ENCODE measurements around the gene PNMA6F. TPM values are rescaled to one million over a fixed set of nuclear protein-coding genes. Genes with fewer than 3 reads are reported as not detected.

Gene PNMA6F
- total and polyA plus RNA-seq, 7 experiments from 2014 or later, result not detected

- ATAC-seq, result no peak
- H3K36me3 Mint-ChIP-seq, result no peaks in the 10 kb centered on the region
- POLR2A ChIA-PET, result no interaction called here
Observed at GRCh38 chrX:153317306-153317705, 4.3 kb downstream of the PNMA6F start.

DNA sequence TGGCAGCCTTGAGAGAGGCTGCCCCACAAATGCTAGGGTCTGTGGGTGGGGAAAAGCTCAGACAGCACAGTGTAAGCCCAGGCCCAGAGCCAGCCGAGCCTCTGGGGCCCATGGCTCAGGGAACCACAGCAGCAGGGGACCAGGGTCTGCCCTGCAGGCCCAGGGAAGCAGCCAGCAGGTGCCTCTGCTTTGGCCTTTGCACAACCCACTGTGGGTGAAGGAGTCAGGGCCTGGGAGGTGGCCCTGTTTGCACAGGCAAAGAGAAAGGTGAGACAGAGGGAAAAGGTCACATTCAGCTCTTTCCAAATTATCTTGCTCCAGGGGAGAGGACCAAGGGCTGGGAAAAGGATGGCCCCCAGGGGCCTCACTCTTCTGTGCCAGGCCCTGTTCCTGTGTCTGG is 8.7 kb downstream of the PNMA6F start:
- no peaks in the 10 kb centered on the region for H3K9me3 ChIP-seq (ENCODE audit: control insufficient read depth in 2 of 3, low read length in 3 of 3)
- no peaks in the 10 kb centered on the region for H3K9me3 Mint-ChIP-seq
- H3K36me3 Mint-ChIP-seq, result no peaks in the 10 kb centered on the region
- H3K4me1 Mint-ChIP-seq, result no peaks in the 10 kb centered on the region
- H3K27ac ChIP-seq (ENCODE audit: low read depth, low read length), result no peak overlapping the region
- ATAC-seq, result no peak
- no peaks in the 10 kb centered on the region for H3K27me3 ChIP-seq (ENCODE audit: control insufficient read depth in 2 of 2, insufficient read depth in 2 of 2, low read length in 2 of 2)
- H3K27me3 Mint-ChIP-seq, result peaks cover 0 to 2% (median 0%) of the 10 kb centered on the region in 5 donors
- CTCF ChIA-PET, result no interaction called here
- H3K4me1 ChIP-seq (ENCODE audit: control insufficient read depth in 2 of 2, insufficient read depth in 2 of 2, low read length in 2 of 2), result no peaks in the 10 kb centered on the region
- POLR2A ChIA-PET, result no interaction called here
- H3K4me3 Mint-ChIP-seq, result no peak overlapping the region
- H3K27ac Mint-ChIP-seq, result no peak overlapping the region
- DNase-seq, result no peak
- intact Hi-C loops (cut with micrococcal nuclease), result no loop called here
- no peaks in the 10 kb centered on the region for H3K36me3 ChIP-seq (ENCODE audit: control insufficient read depth in 2 of 3, insufficient read depth in 3 of 3, low read length in 3 of 3)
- H3K4me3 ChIP-seq (ENCODE audit: low read length), result no peak overlapping the region

More at GRCh38 chrX:153317306-153317705, 4.3 kb downstream of the PNMA6F start:
- intact Hi-C loops (cut with micrococcal nuclease), result loop anchor here in 1 of 2 donors (5.0 kb wide), 1 partner anchor 255 kb away; no protein-coding TSS in a partner anchor
- Histone ChIP-seq H3K4me3 (ENCODE audit: low read length) (no peak overlapping the region), H3K9me3 (ENCODE audit: control insufficient read depth in 2 of 3, low read length in 3 of 3) (no peaks in the 10 kb centered on the region), H3K27ac (ENCODE audit: low read depth, low read length) (no peak overlapping the region), H3K36me3 (ENCODE audit: control insufficient read depth in 2 of 3, insufficient read depth in 3 of 3, low read length in 3 of 3) (no peaks in the 10 kb centered on the region), H3K4me1 (ENCODE audit: control insufficient read depth in 2 of 2, insufficient read depth in 2 of 2, low read length in 2 of 2) (no peaks in the 10 kb centered on the region), H3K27me3 (ENCODE audit: control insufficient read depth in 2 of 2, insufficient read depth in 2 of 2, low read length in 2 of 2) (no peaks in the 10 kb centered on the region)
- Mint-ChIP-seq H3K27ac (no peak overlapping the region), H3K27me3 (peaks cover 0 to 16% (median 0%) of the 10 kb centered on the region in 5 donors), H3K4me3 (no peak overlapping the region), H3K4me1 (no peaks in the 10 kb centered on the region), H3K9me3 (no peaks in the 10 kb centered on the region)
- DNase-seq, result no peak
- CTCF ChIA-PET, result no interaction called here

DNA sequence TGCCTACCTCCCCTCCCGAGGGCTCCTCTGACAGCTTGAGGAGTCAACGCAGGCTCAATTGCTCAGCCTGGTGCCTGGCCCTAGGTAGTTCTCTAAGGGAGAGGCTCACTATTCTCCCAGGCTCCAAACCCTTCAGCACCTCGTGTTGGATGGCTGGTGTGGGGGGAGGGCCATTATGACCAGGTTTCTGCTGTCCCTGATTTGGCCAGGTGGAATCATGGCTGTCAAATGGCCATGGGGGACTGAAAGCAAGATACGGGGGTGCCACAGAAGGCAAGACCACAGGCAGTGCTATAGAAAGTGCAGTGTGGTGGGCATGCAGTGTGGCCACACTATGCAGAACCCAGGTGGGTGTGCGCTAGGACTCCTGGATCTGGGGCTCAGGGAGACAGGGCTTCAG is 9.5 kb downstream of the PNMA6F start:
- no peak overlapping the region for H3K4me3 ChIP-seq (ENCODE audit: low read length)

DNA sequence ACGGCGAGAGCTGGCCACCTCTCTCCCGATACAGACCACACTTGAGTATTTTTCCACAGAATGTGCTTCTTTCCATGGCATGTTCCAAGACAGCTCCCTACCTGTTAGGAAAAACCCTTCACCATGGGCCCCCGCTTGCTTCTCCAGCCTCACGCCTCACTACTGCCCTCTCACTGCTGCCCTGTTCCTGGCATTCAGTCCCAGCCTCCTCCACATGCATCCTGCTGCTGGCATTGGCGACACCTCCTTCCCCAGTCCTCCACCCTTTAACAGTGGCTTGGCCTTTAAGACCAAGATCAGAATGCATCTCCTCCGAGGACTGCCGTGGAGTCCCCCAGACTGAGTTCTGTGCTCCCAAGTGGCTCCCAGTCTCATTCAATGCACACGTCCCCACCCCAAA is 10.7 kb downstream of the PNMA6F start:
- POLR2A ChIA-PET, result no interaction called here
- H3K27me3 Mint-ChIP-seq, result peaks cover 0 to 5% (median 0%) of the 10 kb centered on the region in 5 donors

More for the DNA sequence above, 9.5 kb downstream of the PNMA6F start:
- H3K36me3 ChIP-seq (ENCODE audit: control insufficient read depth in 2 of 3, insufficient read depth in 3 of 3, low read length in 3 of 3), result no peaks in the 10 kb centered on the region
- Mint-ChIP-seq H3K4me1 (no peaks in the 10 kb centered on the region), H3K27ac (no peak overlapping the region), H3K4me3 (no peak overlapping the region), H3K36me3 (no peaks in the 10 kb centered on the region), H3K27me3 (peaks cover 0 to 2% (median 0%) of the 10 kb centered on the region in 5 donors), H3K9me3 (no peaks in the 10 kb centered on the region)
- no peaks in the 10 kb centered on the region for H3K4me1 ChIP-seq (ENCODE audit: control insufficient read depth in 2 of 2, insufficient read depth in 2 of 2, low read length in 2 of 2)
- intact Hi-C loops (cut with micrococcal nuclease), result no loop called here
- no peak for DNase-seq
- no peak overlapping the region for H3K27ac ChIP-seq (ENCODE audit: low read depth, low read length)
- ATAC-seq, result no peak
- ChIA-PET POLR2A (no interaction called here), CTCF (no interaction called here)
- no peaks in the 10 kb centered on the region for H3K27me3 ChIP-seq (ENCODE audit: control insufficient read depth in 2 of 2, insufficient read depth in 2 of 2, low read length in 2 of 2)
- H3K9me3 ChIP-seq (ENCODE audit: control insufficient read depth in 2 of 3, low read length in 3 of 3), result no peaks in the 10 kb centered on the region

GRCh38 chrX:153307276-153308178 is 14.0 kb downstream of the PNMA6F start:
- H3K9me3 Mint-ChIP-seq, result no peaks in the 10 kb centered on the region
- H3K27me3 Mint-ChIP-seq, result peaks cover 0 to 28% (median 13%) of the 10 kb centered on the region in 5 donors
- no peaks in the 10 kb centered on the region for H3K27me3 ChIP-seq (ENCODE audit: control insufficient read depth in 2 of 2, insufficient read depth in 2 of 2, low read length in 2 of 2)
- ChIA-PET POLR2A (no interaction called here), CTCF (no interaction called here)
- no peak overlapping the region for H3K4me3 Mint-ChIP-seq
- H3K4me3 ChIP-seq (ENCODE audit: low read length), result no peak overlapping the region
- intact Hi-C loops (cut with micrococcal nuclease), result no loop called here
- H3K36me3 ChIP-seq (ENCODE audit: control insufficient read depth in 2 of 3, insufficient read depth in 3 of 3, low read length in 3 of 3), result no peaks in the 10 kb centered on the region
- DNase-seq (no peak), ATAC-seq (no peak)
- peaks cover 0 to 6% (median 4%) of the 10 kb centered on the region in 7 donors for H3K4me1 Mint-ChIP-seq
- no peaks in the 10 kb centered on the region for H3K9me3 ChIP-seq (ENCODE audit: control insufficient read depth in 2 of 3, low read length in 3 of 3)
- H3K4me1 ChIP-seq (ENCODE audit: control insufficient read depth in 2 of 2, insufficient read depth in 2 of 2, low read length in 2 of 2), result no peaks in the 10 kb centered on the region
- no peak overlapping the region for H3K27ac ChIP-seq (ENCODE audit: low read depth, low read length)
- no peak overlapping the region for H3K27ac Mint-ChIP-seq
- peaks cover 0 to 3% (median 0%) of the 10 kb centered on the region in 5 donors for H3K36me3 Mint-ChIP-seq

More for the DNA sequence above, 10.7 kb downstream of the PNMA6F start:
- Histone ChIP-seq H3K36me3 (ENCODE audit: control insufficient read depth in 2 of 3, insufficient read depth in 3 of 3, low read length in 3 of 3) (no peaks in the 10 kb centered on the region), H3K4me1 (ENCODE audit: control insufficient read depth in 2 of 2, insufficient read depth in 2 of 2, low read length in 2 of 2) (no peaks in the 10 kb centered on the region), H3K9me3 (ENCODE audit: control insufficient read depth in 2 of 3, low read length in 3 of 3) (no peaks in the 10 kb centered on the region), H3K27ac (ENCODE audit: low read depth, low read length) (no peak overlapping the region), H3K4me3 (ENCODE audit: low read length) (no peak overlapping the region), H3K27me3 (ENCODE audit: control insufficient read depth in 2 of 2, insufficient read depth in 2 of 2, low read length in 2 of 2) (no peaks in the 10 kb centered on the region)
- DNase-seq (no peak), ATAC-seq (no peak)
- no peaks in the 10 kb centered on the region for H3K36me3 Mint-ChIP-seq
- no peaks in the 10 kb centered on the region for H3K4me1 Mint-ChIP-seq
- CTCF ChIA-PET, result no interaction called here
- H3K27ac Mint-ChIP-seq, result no peak overlapping the region
- H3K4me3 Mint-ChIP-seq, result no peak overlapping the region
- intact Hi-C loops (cut with micrococcal nuclease), result no loop called here
- H3K9me3 Mint-ChIP-seq, result no peaks in the 10 kb centered on the region

DNA sequence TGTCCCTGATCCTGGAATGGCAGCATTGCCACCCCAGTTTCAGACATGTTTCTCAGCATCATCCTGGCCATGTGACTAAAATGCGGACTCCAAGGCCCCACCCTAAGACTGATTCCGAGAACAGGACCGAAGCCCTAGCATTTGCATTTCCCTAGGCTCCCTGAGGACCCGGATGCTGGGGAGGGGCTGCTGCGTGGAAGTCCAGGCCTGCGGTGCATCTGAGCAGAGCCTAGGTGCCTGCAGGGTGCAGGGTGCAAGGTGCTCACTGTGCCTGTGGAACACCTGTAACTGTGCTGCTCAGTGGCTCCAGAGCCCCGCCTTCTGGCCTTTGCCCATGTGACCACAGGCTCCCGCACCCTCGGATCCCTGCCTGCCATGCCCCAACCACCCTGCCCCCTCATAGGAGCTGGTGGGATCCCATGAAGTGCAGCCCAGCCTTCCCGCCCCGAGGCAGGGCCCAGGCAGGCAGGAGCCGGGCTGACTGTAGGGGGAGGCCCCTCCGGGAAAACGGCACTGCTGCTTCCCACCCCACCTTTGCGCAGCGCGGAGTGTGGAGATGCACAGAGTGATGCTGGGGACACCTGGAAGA is 14.9 kb downstream of the PNMA6F start:
- Mint-ChIP-seq H3K9me3 (no peaks in the 10 kb centered on the region), H3K27me3 (peaks cover 0 to 32% (median 13%) of the 10 kb centered on the region in 5 donors), H3K36me3 (peaks cover 0 to 3% (median 0%) of the 10 kb centered on the region in 5 donors), H3K4me3 (no peak overlapping the region), H3K4me1 (peaks cover 0 to 6% (median 4%) of the 10 kb centered on the region in 7 donors), H3K27ac (no peak overlapping the region)
- intact Hi-C loops (cut with micrococcal nuclease), result no loop called here
- no peaks in the 10 kb centered on the region for H3K36me3 ChIP-seq (ENCODE audit: control insufficient read depth in 2 of 3, insufficient read depth in 3 of 3, low read length in 3 of 3)
- no peaks in the 10 kb centered on the region for H3K9me3 ChIP-seq (ENCODE audit: control insufficient read depth in 2 of 3, low read length in 3 of 3)
- no peak overlapping the region for H3K4me3 ChIP-seq (ENCODE audit: low read length)
- ChIA-PET POLR2A (no interaction called here), CTCF (no interaction called here)
- H3K27me3 ChIP-seq (ENCODE audit: control insufficient read depth in 2 of 2, insufficient read depth in 2 of 2, low read length in 2 of 2), result no peaks in the 10 kb centered on the region
- no peak overlapping the region for H3K27ac ChIP-seq (ENCODE audit: low read depth, low read length)
- no peaks in the 10 kb centered on the region for H3K4me1 ChIP-seq (ENCODE audit: control insufficient read depth in 2 of 2, insufficient read depth in 2 of 2, low read length in 2 of 2)
- no peak for DNase-seq
- no peak for ATAC-seq

Measured in naive thymus-derived CD4-positive, alpha-beta T cell (primary cell).